K562 (cell line): ENCODE measurements around the gene GPR32. TPM values are rescaled to one million over a fixed set of nuclear protein-coding genes. Genes with fewer than 3 reads are reported as not detected.
A peak's percentile ranks its signal among the peaks of the same experiment; 100 is the strongest.

ENCODE experiments used
- ATAC-seq: fragments of 200-7000 bp; cut with Tn5 transposase; 3 replicates; pipeline ENCODE4 v1.9.1; 2020; ENCODE audit warnings: moderate library complexity
- BruUV-seq: library from RNA; stranded (reverse); fragments of 400-500 nt; replicated peaks from 2 replicates; lab custom pipeline; 2021; lab: Mats Ljungman, UMichigan
- CTCF ChIA-PET: fragments of 300-600 bp; formaldehyde crosslinking; extraction: SDS; loops from one replicate; lab custom pipeline; 2021; ENCODE audit warnings: low intra/inter-chr PET ratio; lab: Yijun Ruan, JAX
- POLR2A ChIA-PET: fragments of 300-600, 350-650 bp; sonication (Branson Sonifier 250); formaldehyde crosslinking; extraction: SDS; loops from one replicate; lab custom pipeline; 2021; ENCODE audit warnings: antibody characterized with exemption, inconsistent platforms; lab: Yijun Ruan, JAX
- DNase-seq, 4 experiments: peaks; one replicate each; pipeline versions ENCODE4 v3.0.0 to v3.0.0-alpha.2; 2011 to 2018; ENCODE audit warnings: low spot score in 3 of 4, mixed read lengths in 3 of 4; ENCODE audit errors: extremely low read depth in 1 of 4
- FAIRE-seq: peaks from 2 replicates; lab custom pipeline; 2011; peaks lifted over from hg19 to GRCh38; lab: Jason Lieb, UNC
- H2AFZ ChIP-seq: 2 replicates; pipeline ENCODE4 v1.6.0; 2011; ENCODE audit warnings: low read depth, low read length, control low read depth, inconsistent platforms
- H3K27ac ChIP-seq: fragments of 200-600 bp; 3 replicates; pipeline ENCODE4 v1.8.0; 2011; ENCODE audit warnings: low read depth, mild to moderate bottlenecking, control low read depth, inconsistent platforms, low read length, moderate library complexity, mixed read lengths; ENCODE audit errors: extremely low read depth
- H3K27me3 ChIP-seq, 2 experiments: fragments of 300-600 bp in 1 of 2; 2 replicates in 1 of 2; 3 replicates in 1 of 2; pipeline versions ENCODE4 v1.6.0 to v1.8.0; 2011; ENCODE audit warnings: inconsistent platforms in 2 of 2, low read length in 2 of 2, mild to moderate bottlenecking in 1 of 2, mixed read lengths in 1 of 2, moderate library complexity in 1 of 2; ENCODE audit not compliant: control insufficient read depth in 2 of 2, insufficient read depth in 2 of 2
- H3K36me3 ChIP-seq: fragments of 300-600 bp; 3 replicates; pipeline ENCODE4 v1.8.0; 2011; ENCODE audit warnings: mild to moderate bottlenecking, low read length, inconsistent platforms; ENCODE audit not compliant: control insufficient read depth, insufficient read depth
- H3K4me1 ChIP-seq, 2 experiments: fragments of 200-600 bp in 1 of 2; replicated peaks in 1 of 2; 2 replicates in 1 of 2; 3 replicates in 1 of 2; pipeline versions ENCODE4 v1.5.1 to v1.8.0; 2011; ENCODE audit warnings: inconsistent platforms in 2 of 2, low read length in 2 of 2, mild to moderate bottlenecking in 1 of 2, mixed read lengths in 1 of 2, moderate library complexity in 1 of 2; ENCODE audit not compliant: control insufficient read depth in 2 of 2, insufficient read depth in 2 of 2
- H3K4me2 ChIP-seq: 2 replicates; pipeline ENCODE4 v1.6.1; 2011; ENCODE audit warnings: low read length, control low read depth, inconsistent platforms, mixed read lengths; ENCODE audit not compliant: insufficient read depth
- H3K4me3 ChIP-seq: fragments of 200-600 bp; sonication (generic), shearing (Covaris generic); 2 replicates; pipeline ENCODE4 v1.5.1; 2016; ENCODE audit warnings: control low read depth, inconsistent platforms
- H3K79me2 ChIP-seq: fragments of 200-600 bp; 3 replicates; pipeline ENCODE4 v1.8.0; 2011; ENCODE audit warnings: low read length, inconsistent platforms; ENCODE audit not compliant: control insufficient read depth, insufficient read depth
- H3K9ac ChIP-seq, 2 experiments: 2 replicates each; pipeline versions ENCODE4 v1.6.0 to v1.6.1; 2011; ENCODE audit warnings: low read depth in 2 of 2, low read length in 2 of 2, control low read depth in 1 of 2, inconsistent platforms in 1 of 2, mild to moderate bottlenecking in 1 of 2, mixed read lengths in 1 of 2; ENCODE audit not compliant: insufficient read depth in 1 of 2
- H3K9me1 ChIP-seq: one replicate; pipeline ENCODE4 v1.6.0; 2011; ENCODE audit warnings: inconsistent platforms, mild to moderate bottlenecking, low read length, moderate library complexity; ENCODE audit not compliant: control insufficient read depth, insufficient read depth
- H3K9me3 ChIP-seq: replicated peaks from 2 replicates; pipeline ENCODE4 v1.5.1; 2011; ENCODE audit warnings: low read depth, low read length, inconsistent platforms; ENCODE audit not compliant: control insufficient read depth, insufficient read depth
- H4K20me1 ChIP-seq: replicated peaks from 2 replicates; pipeline ENCODE4 v1.6.1; 2011; ENCODE audit warnings: low read length, inconsistent platforms, mixed read lengths; ENCODE audit not compliant: control insufficient read depth, insufficient read depth
- ARID4B ChIP-seq: sonication (generic); formaldehyde crosslinking; IDR thresholded peaks from 2 replicates; pipeline ENCODE4 v1.8.0; 2022; ENCODE audit warnings: mild to moderate bottlenecking, missing genetic modification reagents
- CSDE1 ChIP-seq, 2 experiments: fragments of 450-650 bp; IDR thresholded peaks; 2 replicates each; pipeline ENCODE4 v1.6.1; 2016; ENCODE audit warnings: mild to moderate bottlenecking in 1 of 2
- ID3 ChIP-seq, 2 experiments: fragments of 250-450 bp in 1 of 2; fragments of 450-650 bp in 1 of 2; sonication (Bioruptor Pico) in 1 of 2; IDR thresholded peaks; 2 replicates each; pipeline versions ENCODE4 v1.6.1 to v1.8.0; 2016 to 2021; ENCODE audit warnings: mild to moderate bottlenecking in 2 of 2, moderate library complexity in 2 of 2, missing compliant biosample characterization in 1 of 2, missing genetic modification characterization in 1 of 2
- KDM2B ChIP-seq: fragments of 250-450 bp; sonication (Bioruptor Pico); IDR thresholded peaks from 2 replicates; pipeline ENCODE4 v1.8.0; 2021; ENCODE audit warnings: mild to moderate bottlenecking, moderate library complexity
- MTA2 ChIP-seq: fragments of 450-650 bp; IDR thresholded peaks from 2 replicates; pipeline ENCODE4 v1.6.1; 2016; ENCODE audit warnings: low read depth
- PHB2 ChIP-seq: fragments of 450-650 bp; IDR thresholded peaks from 2 replicates; pipeline ENCODE4 v1.6.1; 2017; ENCODE audit warnings: low read depth
- PHF20 ChIP-seq: fragments of 450-650 bp; IDR thresholded peaks from 2 replicates; pipeline ENCODE4 v1.6.1; 2018; ENCODE audit not compliant: partially characterized antibody
- POLR2A ChIP-seq: fragments of 450-650 bp; conservative IDR thresholded peaks from 2 replicates; pipeline ENCODE4 v1.6.1; 2016
- SAP30 ChIP-seq: fragments of 200-600 bp; sonication (generic); IDR thresholded peaks from 2 replicates; pipeline ENCODE4 v1.6.1; 2012; ENCODE audit warnings: borderline replicate concordance, low read depth, mild to moderate bottlenecking, moderate library complexity, low read length, control low read depth, inconsistent platforms; ENCODE audit not compliant: insufficient read depth, poor library complexity, severe bottlenecking
- ZFX ChIP-seq: sonication (generic); formaldehyde crosslinking; IDR thresholded peaks from 2 replicates; pipeline ENCODE4 v1.8.0; 2022; ENCODE audit warnings: mild to moderate bottlenecking, missing genetic modification reagents, moderate library complexity
- ZNF140 ChIP-seq: fragments of 250-450 bp; sonication (Bioruptor Pico); IDR thresholded peaks from 2 replicates; pipeline ENCODE4 v1.8.0; 2021; ENCODE audit warnings: moderate library complexity, mild to moderate bottlenecking, inconsistent platforms
- ZNF23 ChIP-seq: fragments of 250-450 bp; sonication (Bioruptor Pico); IDR thresholded peaks from 2 replicates; pipeline ENCODE4 v1.4.0; 2020; ENCODE audit warnings: mild to moderate bottlenecking
- WGBS: fragments of 100-300 bp; shearing (Covaris generic); methylation state at CpG from one replicate; pipeline ENCODE4 v1.1.6; 2016; ENCODE audit warnings: low coverage, mixed read lengths; ENCODE audit not compliant: insufficient coverage; ENCODE audit errors: missing lambda C conversion rate; 5-methylcytosine and 5-hydroxymethylcytosine counted together
- in situ Hi-C: fragments of 300-500 bp; cut with MboI; formaldehyde crosslinking; loops from 4 replicates; pipeline ENCODE4 v1.15.0; 2018; ENCODE audit warnings: inconsistent platforms, mixed read lengths
- intact Hi-C: fragments of 100-400 bp; cut with micrococcal nuclease; formaldehyde crosslinking; loops from 2 replicates; pipeline ENCODE4 v1.14.2; 2022
- polyA plus RNA-seq, 8 experiments: library from polyadenylated mRNA; depleted of rRNA in 4 of 8; stranded (reverse) in 5 of 8; unstranded in 3 of 8; fragments of >200 nt; fragmentation: Nextera tagmentation in 2 of 8; fragmentation: Illumina TruSeq in 1 of 8; extraction: Ambion mirVana in 2 of 8; extraction: Trizol in 1 of 8; gene quantifications; 2 replicates each; pipeline versions ENCODE4 v1.2.1 to v1.2.3, GENCODE V29; 2011 to 2014; ENCODE audit warnings: inconsistent platforms in 1 of 8, missing spikeins in 1 of 8
- total RNA-seq, 7 experiments: library from RNA; depleted of rRNA in 6 of 7; stranded (reverse); fragments of >200 nt in 6 of 7; fragmentation: Illumina TruSeq in 2 of 7; extraction: Trizol in 2 of 7; gene quantifications; 2 replicates each; pipeline versions ENCODE4 v1.2.1 to v1.2.3, GENCODE V29; 2011 to 2021; ENCODE audit warnings: low replicate concordance in 1 of 7

Gene GPR32
- total and polyA plus RNA-seq, 9 of the 15 experiments (the other 6 are each of a cell fraction or from before 2014, with no cell fraction given) = not detected

- no peak for FAIRE-seq
- no peak for TF ChIP-seq ZNF140
- TF ChIP-seq KDM2B (CRISPR knock-in tag) = no peak
- no peak for TF ChIP-seq PHB2
- no peak for TF ChIP-seq POLR2A
- TF ChIP-seq ID3 (CRISPR knock-in tag; IDR thresholded peaks at IDR 0.05) = no peak
- TF ChIP-seq ID3 (tag; IDR thresholded peaks at IDR 0.05) = no peak
- no peak for TF ChIP-seq CSDE1 (IDR thresholded peaks at IDR 0.05)
- TF ChIP-seq PHF20 = no peak
- TF ChIP-seq MTA2 = no peak
- no peak for TF ChIP-seq ARID4B (CRISPR knock-in tag)
- no peak for TF ChIP-seq ZNF23 (CRISPR knock-in tag)
- TF ChIP-seq SAP30 = no peak
- TF ChIP-seq ZFX = no peak
- TF ChIP-seq, all 486 proteins: peak for 0
- Histone ChIP-seq H4K20me1 (no peaks in the 10 kb centered on the region), H3K4me3 (no peak overlapping the region), H3K4me1 (peaks cover 57 to 77% of the 10 kb centered on the region in 2 experiments), H3K79me2 (0 out of 3 replicates have a peak, but pooled peaks cover 6% of the 10 kb centered on the region), H3K27me3 (no peaks in the 10 kb centered on the region; a peak in 1 of 5 replicates), H3K9me1 (peaks cover 2% of the 10 kb centered on the region), H2AFZ (no peak overlapping the region), H3K36me3 (no peaks in the 10 kb centered on the region), H3K27ac (no peak overlapping the region), H3K4me2 (peak overlapping the region; percentile 79), H3K9me3 (peaks cover 8% of the 10 kb centered on the region), H3K9ac (peak overlapping the region in 1 of 2 experiments; percentile 83; a peak in 2 of 4 replicates)
- ATAC-seq = no peak
- intact Hi-C loops (no loop called here), in situ Hi-C loops (no loop called here)
- no peak for DNase-seq
- POLR2A ChIA-PET = interaction anchor here (0.7 to 8.6 kb wide), 6 partner anchors 9 to 25 kb away, joined by 3 to 70 read pairs (median 3); no protein-coding TSS in a partner anchor
- no TSS peak for BruUV-seq
- WGBS = 36% methylated on average over 6 of the region's 8 CpGs
- CTCF ChIA-PET = no interaction called here
Measured at GRCh38 chr19:50819636-50820035, 49.4 kb downstream of the GPR32 start.
